Sigmoid colon (tissue), 7 donors: ENCODE measurements around the gene CAMK1D. TPM values are rescaled to one million over a fixed set of nuclear protein-coding genes. Genes with fewer than 3 reads are reported as not detected.
A peak's percentile ranks its signal among the peaks of the same experiment; 100 is the strongest.

Source experiments
- DNase-seq: peaks from one replicate; pipeline ENCODE4 v3.0.0-alpha.2; 2019
- H3K27ac ChIP-seq, 4 donors: fragments of 200-600 bp; sonication (generic); one replicate each; pipeline ENCODE4 v1.5.1; 2016 to 2019; ENCODE audit warnings: mild to moderate bottlenecking in 1 of 4
- H3K27me3 ChIP-seq, 3 donors: fragments of 200-600 bp; sonication (generic); one replicate each; pipeline ENCODE4 v1.5.1; 2019; ENCODE audit warnings: mild to moderate bottlenecking in 1 of 3
- H3K36me3 ChIP-seq, 4 donors: fragments of 200-600 bp; sonication (generic); one replicate each; pipeline ENCODE4 v1.5.1; 2016 to 2019
- H3K4me1 ChIP-seq, 4 donors: fragments of 200-600 bp; sonication (generic); one replicate each; pipeline ENCODE4 v1.5.1; 2017 to 2019
- H3K4me3 ChIP-seq, 4 donors: fragments of 200-600 bp; sonication (generic); one replicate each; pipeline ENCODE4 v1.5.1; 2017 to 2019; ENCODE audit warnings: mild to moderate bottlenecking in 2 of 4, moderate library complexity in 1 of 4
- H3K9me3 ChIP-seq, 4 donors: fragments of 200-600 bp in 3 of 4; sonication (generic) in 3 of 4; one replicate each; pipeline versions ENCODE4 v1.5.1 to v1.6.1; 2013 to 2019
- CTCF ChIP-seq, 4 experiments: fragments of 450-650 bp in 3 of 4; fragments of 200-600 bp in 1 of 4; IDR thresholded peaks; one replicate each; pipeline ENCODE4 v1.5.1; 2016 to 2019; ENCODE audit warnings: antibody characterized with exemption in 4 of 4, mild to moderate bottlenecking in 3 of 4, moderate library complexity in 2 of 4
- EP300 ChIP-seq, 4 donors: sonication (generic); formaldehyde crosslinking; IDR thresholded peaks; one replicate each; pipeline ENCODE4 v1.6.1; 2017; ENCODE audit warnings: antibody characterized with exemption in 4 of 4
- POLR2A ChIP-seq, 2 donors: fragments of 450-650 bp; IDR thresholded peaks; one replicate each; pipeline ENCODE4 v1.6.1; 2016; ENCODE audit warnings: antibody characterized with exemption in 2 of 2, mild to moderate bottlenecking in 2 of 2, moderate library complexity in 2 of 2
- POLR2AphosphoS5 ChIP-seq, 4 donors: sonication (generic); formaldehyde crosslinking; IDR thresholded peaks; one replicate each; pipeline ENCODE4 v1.6.1; 2017; ENCODE audit warnings: antibody characterized with exemption in 4 of 4
- WGBS, 2 donors: extraction: QIAGEN DNeasy Blood & Tissue Kit; methylation state at CpG; one replicate each; pipeline ENCODE4 v1.1.7; 2013; 5-methylcytosine and 5-hydroxymethylcytosine counted together
- intact Hi-C: fragments of 100-400 bp; cut with DNase I; formaldehyde crosslinking; loops from one replicate; pipeline ENCODE4 v1.15.1; 2023
- polyA plus RNA-seq, 3 donors: library from polyadenylated mRNA; stranded (reverse); fragments of 200-250 nt; gene quantifications; one replicate each; pipeline ENCODE4 v1.2.3, GENCODE V29; 2013
- total RNA-seq, 4 donors: library from RNA; depleted of rRNA; stranded (reverse); fragments of >200 nt; gene quantifications; one replicate each; pipeline ENCODE4 v1.1.0, GENCODE V29; 2016
- donor health status: healthy with polysubstance abuse.
- donor health status: Bipolar disorder and iron deficiency.
- donor health status: healthy.

CAMK1D gene
- total and polyA plus RNA-seq, 7 donors, result 7.2 to 11.5 (median 8.6) TPM

- intact Hi-C loops, result loop anchor here (5.0 kb wide), 3 partner anchors 186 to 361 kb away; no protein-coding TSS in a partner anchor
- DNase-seq, result no peak
- no peaks in the 10 kb centered on the region for H3K9me3 ChIP-seq
- no peak overlapping the region for H3K4me3 ChIP-seq
- no peaks in the 10 kb centered on the region for H3K36me3 ChIP-seq
- peaks cover 0 to 22% (median 16%) of the 10 kb centered on the region in 4 donors for H3K4me1 ChIP-seq
- H3K27me3 ChIP-seq, result no peaks in the 10 kb centered on the region
- WGBS, 2 donors, result 66 to 84% methylated on average over 10 of the region's 10 CpGs
- H3K27ac ChIP-seq, result no peak overlapping the region
- TF ChIP-seq EP300 (IDR thresholded peaks at IDR 0.05) (no peak), POLR2A (IDR thresholded peaks at IDR 0.05) (no peak), POLR2AphosphoS5 (IDR thresholded peaks at IDR 0.05) (no peak), CTCF (IDR thresholded peaks at IDR 0.05) (no peak)
Measured at GRCh38 chr10:12346707-12347106, 2.6 kb upstream of the CAMK1D start.

- Histone ChIP-seq H3K4me1 (peaks cover 0 to 22% (median 16%) of the 10 kb centered on the region in 4 donors), H3K9me3 (no peaks in the 10 kb centered on the region), H3K36me3 (no peaks in the 10 kb centered on the region), H3K27ac (peak overlapping the region; percentile 93 to 97 (median 95)), H3K27me3 (no peaks in the 10 kb centered on the region), H3K4me3 (peak overlapping the region; percentile 85 to 96 (median 90))
- TF ChIP-seq POLR2AphosphoS5 (IDR thresholded peaks at IDR 0.05), result peak in 1 of 4 donors; percentile 14
- no peak for TF ChIP-seq CTCF (IDR thresholded peaks at IDR 0.05)
- TF ChIP-seq EP300 (IDR thresholded peaks at IDR 0.05), result no peak
- no peak for TF ChIP-seq POLR2A (IDR thresholded peaks at IDR 0.05)
- intact Hi-C loops, result loop anchor here (2.0 to 5.0 kb wide), 5 partner anchors 84 to 359 kb away; no protein-coding TSS in a partner anchor
- 7 to 22% methylated on average over 24 of the region's 24 CpGs for WGBS, 2 donors
- peak; percentile 65 for DNase-seq
Measured at GRCh38 chr10:12348294-12348869, 965 bp upstream of the CAMK1D start.

GRCh38 chr10:12349629-12350166 lies 351 bp downstream of the CAMK1D start:
- intact Hi-C loops, result loop anchor here (2.0 to 5.0 kb wide), 5 partner anchors 85 to 358 kb away; no protein-coding TSS in a partner anchor
- TF ChIP-seq POLR2A (IDR thresholded peaks at IDR 0.05), result no peak
- TF ChIP-seq EP300 (IDR thresholded peaks at IDR 0.05), result no peak
- no peak for TF ChIP-seq CTCF (IDR thresholded peaks at IDR 0.05)
- TF ChIP-seq POLR2AphosphoS5 (IDR thresholded peaks at IDR 0.05), result no peak
- no peaks in the 10 kb centered on the region for H3K27me3 ChIP-seq
- 0 to 1% methylated on average over 73 of the region's 73 CpGs for WGBS, 2 donors
- peak overlapping the region; percentile 93 to 97 (median 95) for H3K27ac ChIP-seq
- no peaks in the 10 kb centered on the region for H3K36me3 ChIP-seq
- DNase-seq, result peak; percentile 69
- H3K9me3 ChIP-seq, result no peaks in the 10 kb centered on the region
- H3K4me1 ChIP-seq, result peaks cover 0 to 22% (median 16%) of the 10 kb centered on the region in 4 donors
- H3K4me3 ChIP-seq, result peak overlapping the region; percentile 85 to 96 (median 90)

GRCh38 chr10:12350167-12350872 lies 973 bp downstream of the CAMK1D start:
- TF ChIP-seq CTCF (IDR thresholded peaks at IDR 0.05) (peak in 1 of 4 experiments; percentile 15), POLR2AphosphoS5 (IDR thresholded peaks at IDR 0.05) (peak in 3 of 4 donors; percentile 16 to 30 (median 23)), POLR2A (IDR thresholded peaks at IDR 0.05) (no peak)
- Histone ChIP-seq H3K27me3 (no peaks in the 10 kb centered on the region), H3K9me3 (no peaks in the 10 kb centered on the region), H3K4me3 (peak overlapping the region; percentile 85 to 96 (median 90)), H3K27ac (peak overlapping the region; percentile 93 to 97 (median 95)), H3K36me3 (no peaks in the 10 kb centered on the region), H3K4me1 (peaks cover 0 to 22% (median 16%) of the 10 kb centered on the region in 4 donors)
- WGBS, 2 donors, result 0% methylated on average over 47 of the region's 47 CpGs
- intact Hi-C loops, result no loop called here
- peak; percentile 72 for DNase-seq
